Uterus (tissue), 2 donors: ENCODE data around the gene ALDH7A1.

ENCODE experiments used
- POLR2A ChIP-seq, 2 donors: fragments of 450-650 bp; IDR thresholded peaks; one replicate each; pipeline ENCODE4 v1.6.1; 2016; ENCODE audit warnings: antibody characterized with exemption in 2 of 2, mild to moderate bottlenecking in 1 of 2, moderate library complexity in 1 of 2
- TF ChIP-seq, protein P1 (sequence below), 4 experiments: fragments of 200-600 bp in 2 of 4; fragments of 450-650 bp in 2 of 4; sonication (generic) in 2 of 4; IDR thresholded peaks; one replicate each; pipeline ENCODE4 v1.5.1; 2016 to 2019; ENCODE audit warnings: antibody characterized with exemption in 4 of 4, mild to moderate bottlenecking in 2 of 4, moderate library complexity in 1 of 4

DNA sequence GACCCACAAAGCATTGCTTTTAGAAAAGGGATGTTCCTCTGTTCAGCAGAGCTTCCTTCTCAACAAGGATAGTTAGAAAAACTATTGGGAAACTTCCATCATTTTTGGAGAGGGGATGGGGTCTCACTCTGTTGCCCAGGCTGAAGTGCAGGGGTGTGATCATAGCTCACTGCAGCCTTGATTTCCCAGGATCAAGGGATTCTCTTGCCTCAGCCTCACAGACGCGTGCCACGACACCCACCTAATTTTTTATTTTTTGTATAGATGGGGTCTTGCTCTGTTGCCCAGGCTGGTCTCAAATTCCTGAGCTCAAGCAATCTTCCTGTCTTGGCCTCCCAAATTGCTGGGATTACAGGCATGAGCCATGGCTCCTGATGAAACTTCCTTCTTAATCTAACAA, 40.6 kb upstream of the ALDH7A1 start:
- TF ChIP-seq, protein P1, sequence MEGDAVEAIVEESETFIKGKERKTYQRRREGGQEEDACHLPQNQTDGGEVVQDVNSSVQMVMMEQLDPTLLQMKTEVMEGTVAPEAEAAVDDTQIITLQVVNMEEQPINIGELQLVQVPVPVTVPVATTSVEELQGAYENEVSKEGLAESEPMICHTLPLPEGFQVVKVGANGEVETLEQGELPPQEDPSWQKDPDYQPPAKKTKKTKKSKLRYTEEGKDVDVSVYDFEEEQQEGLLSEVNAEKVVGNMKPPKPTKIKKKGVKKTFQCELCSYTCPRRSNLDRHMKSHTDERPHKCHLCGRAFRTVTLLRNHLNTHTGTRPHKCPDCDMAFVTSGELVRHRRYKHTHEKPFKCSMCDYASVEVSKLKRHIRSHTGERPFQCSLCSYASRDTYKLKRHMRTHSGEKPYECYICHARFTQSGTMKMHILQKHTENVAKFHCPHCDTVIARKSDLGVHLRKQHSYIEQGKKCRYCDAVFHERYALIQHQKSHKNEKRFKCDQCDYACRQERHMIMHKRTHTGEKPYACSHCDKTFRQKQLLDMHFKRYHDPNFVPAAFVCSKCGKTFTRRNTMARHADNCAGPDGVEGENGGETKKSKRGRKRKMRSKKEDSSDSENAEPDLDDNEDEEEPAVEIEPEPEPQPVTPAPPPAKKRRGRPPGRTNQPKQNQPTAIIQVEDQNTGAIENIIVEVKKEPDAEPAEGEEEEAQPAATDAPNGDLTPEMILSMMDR (IDR thresholded peaks at IDR 0.05), result no peak
- no peak for TF ChIP-seq POLR2A (IDR thresholded peaks at IDR 0.05)
